IPS-20b (cell line): ENCODE results near the gene CFAP20.
"Not testable (repeated sequence)": the region's sequence is repeated elsewhere in the genome, so short reads cannot be mapped to it uniquely, and the experiment has no call there.

Source experiments
- H3K27ac ChIP-seq: one replicate; pipeline ENCODE4 v1.5.1; 2013; ENCODE audit warnings: low read length
- H3K27me3 ChIP-seq: 2 replicates; pipeline ENCODE4 v1.6.1; 2013; ENCODE audit warnings: mild to moderate bottlenecking, low read length, inconsistent platforms; ENCODE audit not compliant: insufficient read depth
- H3K36me3 ChIP-seq: 2 replicates; pipeline ENCODE4 v1.6.1; 2013; ENCODE audit warnings: low read depth, mild to moderate bottlenecking, inconsistent platforms, low read length, moderate library complexity; ENCODE audit not compliant: insufficient read depth
- H3K4me1 ChIP-seq: 2 replicates; pipeline ENCODE4 v1.6.1; 2013; ENCODE audit warnings: mild to moderate bottlenecking, control low read depth, inconsistent platforms, low read length, moderate library complexity; ENCODE audit not compliant: insufficient read depth
- H3K4me3 ChIP-seq: 2 replicates; pipeline ENCODE4 v1.5.1; 2013; ENCODE audit warnings: mild to moderate bottlenecking, low read length, inconsistent platforms
- H3K9ac ChIP-seq: 2 replicates; pipeline ENCODE4 v1.6.1; 2013; ENCODE audit warnings: low read depth, mild to moderate bottlenecking, inconsistent platforms, low read length, moderate library complexity
- H3K9me3 ChIP-seq: 2 replicates; pipeline ENCODE4 v1.6.1; 2013; ENCODE audit warnings: mild to moderate bottlenecking, low read depth, low read length, inconsistent platforms; ENCODE audit not compliant: insufficient read depth

Gene CFAP20

GRCh38 chr16:58076514-58076913 lies 52.7 kb downstream of the CFAP20 start:
- H3K9me3 ChIP-seq, result no peaks in the 10 kb centered on the region
- H3K27me3 ChIP-seq, result no peaks in the 10 kb centered on the region
- H3K27ac ChIP-seq, result no peak overlapping the region
- no peak overlapping the region for H3K9ac ChIP-seq
- no peaks in the 10 kb centered on the region for H3K4me1 ChIP-seq
- no peak overlapping the region for H3K4me3 ChIP-seq
- no peaks in the 10 kb centered on the region for H3K36me3 ChIP-seq

GRCh38 chr16:58074657-58075056 lies 54.5 kb downstream of the CFAP20 start:
- no peak overlapping the region for H3K27ac ChIP-seq
- no peak overlapping the region for H3K9ac ChIP-seq
- H3K9me3 ChIP-seq, result no peaks in the 10 kb centered on the region
- H3K4me1 ChIP-seq, result no peaks in the 10 kb centered on the region
- no peak overlapping the region for H3K4me3 ChIP-seq
- no peaks in the 10 kb centered on the region for H3K36me3 ChIP-seq
- H3K27me3 ChIP-seq, result no peaks in the 10 kb centered on the region

GRCh38 chr16:58073086-58073485 lies 56.1 kb downstream of the CFAP20 start:
- H3K36me3 ChIP-seq, H3K9ac ChIP-seq, H3K27ac ChIP-seq, H3K4me1 ChIP-seq, H3K9me3 ChIP-seq, H3K4me3 ChIP-seq, H3K27me3 ChIP-seq: not testable (repeated sequence)

- not testable (repeated sequence) for H3K9ac ChIP-seq, H3K4me1 ChIP-seq, H3K9me3 ChIP-seq, H3K4me3 ChIP-seq, H3K27me3 ChIP-seq, H3K36me3 ChIP-seq, H3K27ac ChIP-seq
Observed at GRCh38 chr16:58072134-58072533, 57.0 kb downstream of the CFAP20 start.

- Histone ChIP-seq H3K9ac (no peak overlapping the region), H3K27ac (no peak overlapping the region)
Observed at GRCh38 chr16:58070585-58070984, 58.6 kb downstream of the CFAP20 start.

More at GRCh38 chr16:58070585-58070984, 58.6 kb downstream of the CFAP20 start:
- H3K4me3 ChIP-seq, result no peak overlapping the region
- H3K9me3 ChIP-seq, result no peaks in the 10 kb centered on the region
- no peaks in the 10 kb centered on the region for H3K4me1 ChIP-seq
- H3K27me3 ChIP-seq, result no peaks in the 10 kb centered on the region
- no peaks in the 10 kb centered on the region for H3K36me3 ChIP-seq
